ENCODE data around the gene TSPAN5.

The TSPAN5 gene

GRCh38 chr4:98700656-98701055, 42.2 kb upstream of the TSPAN5 start:
- ChIA-PET POLR2A (no interaction called here), CTCF (no interaction called here)
- H3K9me3 ChIP-seq (ENCODE audit: control insufficient read depth, insufficient read depth, low read depth, low read length) = no peaks in the 10 kb centered on the region
- no peaks in the 10 kb centered on the region for H3K36me3 ChIP-seq (ENCODE audit: control insufficient read depth in 2 of 2, insufficient read depth in 1 of 2, low read length in 2 of 2)
- H3K27ac ChIP-seq (ENCODE audit: extremely low read depth, low read depth, low read length) = no peak overlapping the region
- TF ChIP-seq ZNF530 (tag by site-specific recombination; IDR thresholded peaks at IDR 0.05; ENCODE audit: low read depth) (no peak), OSR2 (tag by site-specific recombination; IDR thresholded peaks at IDR 0.05) (no peak), ZNF776 (tag by site-specific recombination; IDR thresholded peaks at IDR 0.05; ENCODE audit: borderline replicate concordance) (no peak), ZNF791 (tag by site-specific recombination; IDR thresholded peaks at IDR 0.05) (no peak), HOXD13 (CRISPR knock-in tag; IDR thresholded peaks at IDR 0.05; ENCODE audit: borderline replicate concordance) (no peak), ZNF701 (tag by site-specific recombination; IDR thresholded peaks at IDR 0.05) (no peak), ATF2 (tag by site-specific recombination; IDR thresholded peaks at IDR 0.05; ENCODE audit: low read depth) (no peak), ZBTB6 (tag by site-specific recombination; IDR thresholded peaks at IDR 0.05) (no peak), ZNF391 (tag by site-specific recombination; IDR thresholded peaks at IDR 0.05; ENCODE audit: borderline replicate concordance, low read depth) (no peak), ZFP41 (tag by site-specific recombination; IDR thresholded peaks at IDR 0.05; ENCODE audit: borderline replicate concordance) (no peak), ZNF48 (tag by site-specific recombination; IDR thresholded peaks at IDR 0.05) (no peak), ZFHX2 (tag by site-specific recombination; conservative IDR thresholded peaks at IDR 0.05) (no peak), ZNF416 (tag by site-specific recombination; IDR thresholded peaks at IDR 0.05) (no peak), KLF17 (tag by site-specific recombination; IDR thresholded peaks at IDR 0.05) (no peak), TSHZ1 (tag by site-specific recombination; IDR thresholded peaks at IDR 0.05; ENCODE audit: borderline replicate concordance) (no peak), ZNF596 (tag by site-specific recombination; IDR thresholded peaks at IDR 0.05) (no peak)
- H3K4me3 ChIP-seq (ENCODE audit: low read depth, low read length) = no peak overlapping the region
- H3K4me1 ChIP-seq (ENCODE audit: control insufficient read depth, insufficient read depth, low read length) = no peaks in the 10 kb centered on the region

- no peak overlapping the region for H3K4me3 ChIP-seq (ENCODE audit: low read depth, low read length)
- CTCF ChIA-PET = no interaction called here
- H3K9me3 ChIP-seq (ENCODE audit: control insufficient read depth, insufficient read depth, low read depth, low read length) = no peaks in the 10 kb centered on the region
- no peaks in the 10 kb centered on the region for H3K36me3 ChIP-seq (ENCODE audit: control insufficient read depth in 2 of 2, insufficient read depth in 1 of 2, low read length in 2 of 2)
- TF ChIP-seq ZNF26 (tag by site-specific recombination; IDR thresholded peaks at IDR 0.05) (no peak), ZNF2 (tag by site-specific recombination; IDR thresholded peaks at IDR 0.05) (no peak), ZNF658 (tag by site-specific recombination; IDR thresholded peaks at IDR 0.05) (no peak), ZNF132 (tag by site-specific recombination; IDR thresholded peaks at IDR 0.05; ENCODE audit: borderline replicate concordance) (no peak), ZNF529 (tag by site-specific recombination; IDR thresholded peaks at IDR 0.05; ENCODE audit: insufficient replicate concordance) (no peak), IKZF3 (tag by site-specific recombination; IDR thresholded peaks at IDR 0.05) (no peak), ZNF623 (tag by site-specific recombination; IDR thresholded peaks at IDR 0.05) (no peak), ZNF549 (tag by site-specific recombination; IDR thresholded peaks at IDR 0.05) (no peak), TRIM28 (IDR thresholded peaks at IDR 0.05; ENCODE audit: borderline replicate concordance, low read length) (no peak), ZNF404 (tag by site-specific recombination; IDR thresholded peaks at IDR 0.05) (no peak), ZNF513 (tag by site-specific recombination; IDR thresholded peaks at IDR 0.05) (no peak)
- POLR2A ChIA-PET = no interaction called here
- H3K4me1 ChIP-seq (ENCODE audit: control insufficient read depth, insufficient read depth, low read length) = no peaks in the 10 kb centered on the region
- no peak overlapping the region for H3K27ac ChIP-seq (ENCODE audit: extremely low read depth, low read depth, low read length)
These were observed 35.7 kb upstream of the TSPAN5 start for GRCh38 chr4:98694076-98694475.

Measured in HEK293 (cell line).